WTC11 (cell line): ENCODE measurements around the gene RPL6. TPM values are rescaled to one million over a fixed set of nuclear protein-coding genes. Genes with fewer than 3 reads are reported as not detected.
"Not testable (repeated sequence)": the region's sequence is repeated elsewhere in the genome, so short reads cannot be mapped to it uniquely, and the experiment has no call there.

Experiments used
- ATAC-seq: fragments of 200-7000 bp; cut with Tn5 transposase; 2 replicates; pipeline ENCODE4 v1.10.0; 2021; ENCODE audit warnings: mild to moderate bottlenecking, moderate library complexity
- CTCF ChIA-PET: fragments of 300-600 bp; sonication (Branson Sonifier 250); formaldehyde crosslinking; loops from one replicate; lab custom pipeline; 2021; ENCODE audit warnings: antibody characterized with exemption; lab: Charles Lee
- POLR2A ChIA-PET: fragments of 350-600 bp; sonication (Branson Sonifier 250); formaldehyde crosslinking; loops from one replicate; lab custom pipeline; 2021; ENCODE audit warnings: antibody characterized with exemption; lab: Charles Lee
- DNase-seq: peaks from one replicate; pipeline ENCODE4 v3.0.0; 2021; ENCODE audit warnings: low spot score
- H3K27ac Mint-ChIP-seq: 2 replicates; pipeline ENCODE4 v1.8.0; 2021; ENCODE audit warnings: mixed read lengths
- H3K27me3 Mint-ChIP-seq: 2 replicates; pipeline ENCODE4 v1.8.0; 2021; ENCODE audit warnings: low read depth, mild to moderate bottlenecking, moderate library complexity, mixed read lengths
- H3K36me3 Mint-ChIP-seq: 2 replicates; pipeline ENCODE4 v1.8.0; 2021; ENCODE audit warnings: mixed read lengths
- H3K4me1 Mint-ChIP-seq: 2 replicates; pipeline ENCODE4 v1.8.0; 2022; ENCODE audit warnings: mixed read lengths
- H3K4me3 Mint-ChIP-seq: 2 replicates; pipeline ENCODE4 v1.8.0; 2021; ENCODE audit warnings: mild to moderate bottlenecking, moderate library complexity, mixed read lengths
- H3K9me3 Mint-ChIP-seq: 2 replicates; pipeline ENCODE4 v1.8.0; 2021; ENCODE audit warnings: mixed read lengths
- CREB1 ChIP-seq: sonication (generic); formaldehyde crosslinking; IDR thresholded peaks from 2 replicates; pipeline ENCODE4 v1.8.0; 2023; ENCODE audit warnings: mild to moderate bottlenecking, missing genetic modification reagents
- CREM ChIP-seq: sonication (generic); formaldehyde crosslinking; IDR thresholded peaks from 2 replicates; pipeline ENCODE4 v1.8.1; 2022; ENCODE audit warnings: mild to moderate bottlenecking, missing genetic modification reagents, moderate library complexity
- ESRRA ChIP-seq: sonication (generic); formaldehyde crosslinking; IDR thresholded peaks from 2 replicates; pipeline ENCODE4 v1.8.1; 2022; ENCODE audit warnings: mild to moderate bottlenecking, missing genetic modification reagents, borderline replicate concordance
- FOXK1 ChIP-seq: sonication (generic); formaldehyde crosslinking; IDR thresholded peaks from 2 replicates; pipeline ENCODE4 v1.8.0; 2022; ENCODE audit warnings: mild to moderate bottlenecking, moderate library complexity, missing genetic modification reagents
- GTF2I ChIP-seq: fragments of 250-450 bp; sonication (Bioruptor Pico); conservative IDR thresholded peaks from 2 replicates; pipeline ENCODE4 v1.4.0; 2021; ENCODE audit warnings: mild to moderate bottlenecking
- OVOL2 ChIP-seq: fragments of 250-450 bp; sonication (Bioruptor Pico); IDR thresholded peaks from 2 replicates; pipeline ENCODE4 v1.9.0; 2021; ENCODE audit warnings: mild to moderate bottlenecking, borderline replicate concordance
- RELA ChIP-seq: sonication (generic); formaldehyde crosslinking; IDR thresholded peaks from 2 replicates; pipeline ENCODE4 v1.8.1; 2022; ENCODE audit warnings: missing genetic modification reagents, mild to moderate bottlenecking, borderline replicate concordance
- RORB ChIP-seq: fragments of 250-450 bp; sonication (Bioruptor Pico); IDR thresholded peaks from 2 replicates; pipeline ENCODE4 v1.9.0; 2021; ENCODE audit warnings: mild to moderate bottlenecking
- ZNF416 ChIP-seq: fragments of 250-450 bp; sonication (Bioruptor Pico); IDR thresholded peaks from 2 replicates; pipeline ENCODE4 v1.9.0; 2021; ENCODE audit warnings: mild to moderate bottlenecking, inconsistent platforms
- total RNA-seq: library from RNA; stranded (reverse); gene quantifications from 3 replicates; pipeline ENCODE4 v1.2.3, GENCODE V29; 2021
- TF ChIP-seq, protein P1 (sequence below): fragments of 250-450 bp; sonication (Bioruptor Pico); IDR thresholded peaks from 2 replicates; pipeline ENCODE4 v2.1.2; 2022; ENCODE audit warnings: mild to moderate bottlenecking, moderate library complexity
- TF ChIP-seq, protein P2 (sequence below): sonication (generic); formaldehyde crosslinking; IDR thresholded peaks from 2 replicates; pipeline ENCODE4 v1.8.0; 2022; ENCODE audit warnings: mild to moderate bottlenecking, missing genetic modification reagents
- TF ChIP-seq, protein P3 (sequence below): fragments of 250-450 bp; sonication (Bioruptor Pico); IDR thresholded peaks from 2 replicates; pipeline ENCODE4 v1.9.0; 2021; ENCODE audit warnings: moderate library complexity, mild to moderate bottlenecking, inconsistent platforms, borderline replicate concordance
- TF ChIP-seq, protein P4 (sequence below): sonication (generic); formaldehyde crosslinking; IDR thresholded peaks from 2 replicates; pipeline ENCODE4 v1.8.1; 2022; ENCODE audit warnings: low read depth, mild to moderate bottlenecking, moderate library complexity, missing genetic modification reagents, borderline replicate concordance
- TF ChIP-seq, protein P5 (sequence below): sonication (generic); formaldehyde crosslinking; IDR thresholded peaks from 2 replicates; pipeline ENCODE4 v1.8.0; 2023; ENCODE audit warnings: missing genetic modification reagents
- TF ChIP-seq, protein P6 (sequence below): fragments of 250-450 bp; sonication (Bioruptor Pico); IDR thresholded peaks from 2 replicates; pipeline ENCODE4 v1.8.0; 2021; ENCODE audit warnings: mild to moderate bottlenecking
- TF ChIP-seq, protein P7 (sequence below): sonication (generic); formaldehyde crosslinking; IDR thresholded peaks from 2 replicates; pipeline ENCODE4 v1.8.1; 2023; ENCODE audit warnings: mild to moderate bottlenecking, missing genetic modification reagents
- TF ChIP-seq, protein P8 (sequence below): sonication (generic); formaldehyde crosslinking; IDR thresholded peaks from 2 replicates; pipeline ENCODE4 v1.8.1; 2022; ENCODE audit warnings: missing genetic modification reagents, borderline replicate concordance

Gene RPL6
- total RNA-seq, 1 experiment from 2014 or later, result 1,730 TPM

DNA sequence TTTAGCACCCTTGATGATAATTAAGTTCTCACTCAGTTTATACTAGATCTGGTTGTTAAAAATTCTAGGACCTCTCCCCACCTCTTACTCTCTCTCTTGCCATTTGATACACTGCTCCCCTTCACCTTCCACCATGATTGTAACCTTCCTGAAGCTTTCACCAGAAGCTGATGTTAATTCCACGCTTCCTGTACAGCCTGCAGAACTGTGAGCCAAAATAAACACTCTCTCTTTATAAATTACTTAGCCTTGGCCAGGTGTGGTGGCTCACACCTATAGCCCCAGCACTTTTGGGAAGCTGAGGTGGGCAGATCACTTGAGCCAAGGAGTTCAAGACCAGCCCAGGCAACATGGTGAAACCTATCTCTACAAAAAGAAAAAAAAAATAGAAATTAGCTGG is 16.1 kb downstream of the RPL6 start:
- no peaks in the 10 kb centered on the region for H3K36me3 Mint-ChIP-seq
- no peak for ATAC-seq
- DNase-seq, result no peak
- TF ChIP-seq RORB (CRISPR knock-in tag), result no peak
- TF ChIP-seq, protein P1, sequence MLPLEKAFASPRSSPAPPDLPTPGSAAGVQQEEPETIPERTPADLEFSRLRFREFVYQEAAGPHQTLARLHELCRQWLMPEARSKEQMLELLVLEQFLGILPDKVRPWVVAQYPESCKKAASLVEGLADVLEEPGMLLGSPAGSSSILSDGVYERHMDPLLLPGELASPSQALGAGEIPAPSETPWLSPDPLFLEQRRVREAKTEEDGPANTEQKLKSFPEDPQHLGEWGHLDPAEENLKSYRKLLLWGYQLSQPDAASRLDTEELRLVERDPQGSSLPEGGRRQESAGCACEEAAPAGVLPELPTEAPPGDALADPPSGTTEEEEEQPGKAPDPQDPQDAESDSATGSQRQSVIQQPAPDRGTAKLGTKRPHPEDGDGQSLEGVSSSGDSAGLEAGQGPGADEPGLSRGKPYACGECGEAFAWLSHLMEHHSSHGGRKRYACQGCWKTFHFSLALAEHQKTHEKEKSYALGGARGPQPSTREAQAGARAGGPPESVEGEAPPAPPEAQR (CRISPR knock-in tag), result no peak
- no peak for TF ChIP-seq CREB1 (CRISPR knock-in tag)
- no peak for TF ChIP-seq ESRRA (CRISPR knock-in tag)
- TF ChIP-seq, all 79 proteins: peak for 0
- ChIA-PET POLR2A (interaction anchor here (0.5 kb wide), 1 partner anchor 259 kb away, joined by 7 read pairs; no protein-coding TSS in a partner anchor), CTCF (no interaction called here)
- Mint-ChIP-seq H3K4me1 (no peaks in the 10 kb centered on the region), H3K9me3 (peaks cover 16% of the 10 kb centered on the region; the same call in 1 of the 2 replicates), H3K27ac (no peak overlapping the region), H3K27me3 (peaks cover 9% of the 10 kb centered on the region), H3K4me3 (no peak overlapping the region)

DNA sequence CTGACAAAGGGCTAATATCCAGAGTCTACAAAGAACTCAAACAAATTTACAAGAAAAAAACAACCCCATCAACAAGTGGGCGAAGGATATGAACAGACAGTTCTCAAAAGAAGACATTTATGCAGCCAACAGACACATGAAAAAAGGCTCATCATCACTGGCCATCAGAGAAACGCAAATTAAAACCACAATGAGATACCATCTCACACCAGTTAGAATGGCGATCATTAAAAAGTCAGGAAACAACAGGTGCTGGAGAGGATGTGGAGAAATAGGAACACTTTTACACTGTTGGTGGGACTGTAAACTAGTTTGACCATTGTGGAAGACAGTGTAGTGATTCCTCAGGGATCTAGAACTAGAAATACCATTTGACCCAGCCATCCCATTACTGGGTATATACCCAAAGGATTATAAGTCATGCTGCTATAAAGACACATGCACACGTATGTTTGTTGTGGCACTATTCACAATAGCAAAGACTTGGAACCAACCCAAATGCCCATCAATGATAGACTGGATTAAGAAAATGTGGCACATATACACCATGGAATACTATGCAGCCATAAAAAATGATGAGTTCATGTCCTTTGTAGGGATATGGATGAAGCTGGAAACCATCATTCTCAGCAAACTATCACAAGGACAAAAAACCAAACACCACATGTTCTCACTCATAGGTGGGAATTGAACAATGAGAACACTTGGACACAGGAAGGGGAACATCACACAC is 19.3 kb downstream of the RPL6 start:
- H3K36me3 Mint-ChIP-seq, H3K9me3 Mint-ChIP-seq, DNase-seq, H3K4me3 Mint-ChIP-seq, CTCF ChIA-PET, ATAC-seq, H3K27ac Mint-ChIP-seq, POLR2A ChIA-PET, H3K4me1 Mint-ChIP-seq: not testable (repeated sequence)
- peaks cover 11% of the 10 kb centered on the region for H3K27me3 Mint-ChIP-seq

DNA sequence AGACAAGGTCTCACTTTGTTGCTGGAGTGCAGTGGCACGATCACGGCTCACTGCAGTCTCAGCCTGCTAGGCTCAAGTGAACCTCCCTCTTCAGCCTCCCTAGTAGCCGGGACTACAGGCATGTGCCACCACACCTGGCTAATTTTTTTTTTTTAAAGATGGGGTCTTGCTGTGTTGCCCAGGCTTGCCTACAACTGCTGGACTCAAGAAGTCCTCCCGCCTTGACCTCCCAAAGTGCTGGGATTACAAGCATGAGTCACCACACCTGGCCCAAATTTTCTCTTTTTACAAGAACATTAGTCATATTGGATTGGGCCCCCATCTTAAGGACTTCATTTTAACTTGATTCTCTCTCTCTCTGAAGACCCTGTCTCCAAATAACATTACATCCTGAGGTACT is 20.2 kb downstream of the RPL6 start:
- H3K27ac Mint-ChIP-seq, result no peak overlapping the region
- CTCF ChIA-PET, result no interaction called here

DNA sequence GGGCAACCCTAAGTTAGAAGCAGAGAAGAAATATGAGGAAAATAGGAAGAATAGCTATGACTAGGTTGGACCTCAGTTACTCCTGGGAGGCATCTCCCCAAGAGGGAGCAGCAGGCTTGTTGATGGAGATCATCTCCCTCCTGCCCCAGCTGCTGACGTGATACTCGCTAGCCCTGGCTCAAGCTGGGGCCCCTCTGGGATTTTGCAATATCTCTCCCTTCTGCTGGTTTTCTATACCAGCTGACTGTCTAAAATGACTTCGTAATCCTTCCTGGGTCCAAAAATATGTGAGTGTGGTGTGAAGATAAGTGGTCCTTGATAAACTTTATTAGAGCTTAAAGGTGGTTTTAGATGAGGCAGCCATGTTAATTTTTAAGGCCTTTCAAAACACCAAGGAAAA is 22.7 kb downstream of the RPL6 start:
- DNase-seq (no peak), ATAC-seq (no peak)
- Mint-ChIP-seq H3K4me1 (peaks cover 11% of the 10 kb centered on the region), H3K4me3 (no peak overlapping the region), H3K9me3 (peaks cover 6% of the 10 kb centered on the region; the same call in 1 of the 2 replicates), H3K36me3 (no peaks in the 10 kb centered on the region), H3K27me3 (peaks cover 11% of the 10 kb centered on the region), H3K27ac (no peak overlapping the region)
- ChIA-PET POLR2A (interaction anchor here (0.6 to 1.3 kb wide), 2 partner anchors 29 to 188 kb away, joined by 4 to 6 read pairs; no protein-coding TSS in a partner anchor), CTCF (interaction anchor here (0.5 to 2.3 kb wide), 33 partner anchors 9 to 1931 kb away, joined by 3 to 126 read pairs (median 4); partner anchors contain the start of gene TRAFD1)
- TF ChIP-seq, protein P2, sequence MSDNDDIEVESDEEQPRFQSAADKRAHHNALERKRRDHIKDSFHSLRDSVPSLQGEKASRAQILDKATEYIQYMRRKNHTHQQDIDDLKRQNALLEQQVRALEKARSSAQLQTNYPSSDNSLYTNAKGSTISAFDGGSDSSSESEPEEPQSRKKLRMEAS (CRISPR knock-in tag), result no peak
- no peak for TF ChIP-seq FOXK1 (CRISPR knock-in tag)
- TF ChIP-seq, protein P3, sequence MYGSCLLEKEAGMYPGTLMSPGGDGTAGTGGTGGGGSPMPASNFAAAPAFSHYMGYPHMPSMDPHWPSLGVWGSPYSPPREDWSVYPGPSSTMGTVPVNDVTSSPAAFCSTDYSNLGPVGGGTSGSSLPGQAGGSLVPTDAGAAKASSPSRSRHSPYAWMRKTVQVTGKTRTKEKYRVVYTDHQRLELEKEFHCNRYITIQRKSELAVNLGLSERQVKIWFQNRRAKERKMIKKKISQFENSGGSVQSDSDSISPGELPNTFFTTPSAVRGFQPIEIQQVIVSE, result no peak
- TF ChIP-seq, protein P4, sequence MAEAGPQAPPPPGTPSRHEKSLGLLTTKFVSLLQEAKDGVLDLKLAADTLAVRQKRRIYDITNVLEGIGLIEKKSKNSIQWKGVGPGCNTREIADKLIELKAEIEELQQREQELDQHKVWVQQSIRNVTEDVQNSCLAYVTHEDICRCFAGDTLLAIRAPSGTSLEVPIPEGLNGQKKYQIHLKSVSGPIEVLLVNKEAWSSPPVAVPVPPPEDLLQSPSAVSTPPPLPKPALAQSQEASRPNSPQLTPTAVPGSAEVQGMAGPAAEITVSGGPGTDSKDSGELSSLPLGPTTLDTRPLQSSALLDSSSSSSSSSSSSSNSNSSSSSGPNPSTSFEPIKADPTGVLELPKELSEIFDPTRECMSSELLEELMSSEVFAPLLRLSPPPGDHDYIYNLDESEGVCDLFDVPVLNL (CRISPR knock-in tag), result no peak
- TF ChIP-seq ZNF416 (CRISPR knock-in tag), result no peak
- TF ChIP-seq GTF2I (CRISPR knock-in tag), result no peak
- TF ChIP-seq CREM, result no peak
- no peak for TF ChIP-seq OVOL2 (CRISPR knock-in tag)
- no peak for TF ChIP-seq ESRRA (CRISPR knock-in tag)
- no peak for TF ChIP-seq RELA
- TF ChIP-seq, protein P5, sequence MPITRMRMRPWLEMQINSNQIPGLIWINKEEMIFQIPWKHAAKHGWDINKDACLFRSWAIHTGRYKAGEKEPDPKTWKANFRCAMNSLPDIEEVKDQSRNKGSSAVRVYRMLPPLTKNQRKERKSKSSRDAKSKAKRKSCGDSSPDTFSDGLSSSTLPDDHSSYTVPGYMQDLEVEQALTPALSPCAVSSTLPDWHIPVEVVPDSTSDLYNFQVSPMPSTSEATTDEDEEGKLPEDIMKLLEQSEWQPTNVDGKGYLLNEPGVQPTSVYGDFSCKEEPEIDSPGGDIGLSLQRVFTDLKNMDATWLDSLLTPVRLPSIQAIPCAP (CRISPR knock-in tag), result no peak
- no peak for TF ChIP-seq CREB1 (CRISPR knock-in tag)
- TF ChIP-seq, protein P6, sequence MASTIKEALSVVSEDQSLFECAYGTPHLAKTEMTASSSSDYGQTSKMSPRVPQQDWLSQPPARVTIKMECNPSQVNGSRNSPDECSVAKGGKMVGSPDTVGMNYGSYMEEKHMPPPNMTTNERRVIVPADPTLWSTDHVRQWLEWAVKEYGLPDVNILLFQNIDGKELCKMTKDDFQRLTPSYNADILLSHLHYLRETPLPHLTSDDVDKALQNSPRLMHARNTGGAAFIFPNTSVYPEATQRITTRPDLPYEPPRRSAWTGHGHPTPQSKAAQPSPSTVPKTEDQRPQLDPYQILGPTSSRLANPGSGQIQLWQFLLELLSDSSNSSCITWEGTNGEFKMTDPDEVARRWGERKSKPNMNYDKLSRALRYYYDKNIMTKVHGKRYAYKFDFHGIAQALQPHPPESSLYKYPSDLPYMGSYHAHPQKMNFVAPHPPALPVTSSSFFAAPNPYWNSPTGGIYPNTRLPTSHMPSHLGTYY (CRISPR knock-in tag), result no peak
- TF ChIP-seq, protein P7, sequence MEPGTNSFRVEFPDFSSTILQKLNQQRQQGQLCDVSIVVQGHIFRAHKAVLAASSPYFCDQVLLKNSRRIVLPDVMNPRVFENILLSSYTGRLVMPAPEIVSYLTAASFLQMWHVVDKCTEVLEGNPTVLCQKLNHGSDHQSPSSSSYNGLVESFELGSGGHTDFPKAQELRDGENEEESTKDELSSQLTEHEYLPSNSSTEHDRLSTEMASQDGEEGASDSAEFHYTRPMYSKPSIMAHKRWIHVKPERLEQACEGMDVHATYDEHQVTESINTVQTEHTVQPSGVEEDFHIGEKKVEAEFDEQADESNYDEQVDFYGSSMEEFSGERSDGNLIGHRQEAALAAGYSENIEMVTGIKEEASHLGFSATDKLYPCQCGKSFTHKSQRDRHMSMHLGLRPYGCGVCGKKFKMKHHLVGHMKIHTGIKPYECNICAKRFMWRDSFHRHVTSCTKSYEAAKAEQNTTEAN, result no peak

More for the DNA sequence above, 20.2 kb downstream of the RPL6 start:
- no peak overlapping the region for H3K4me3 Mint-ChIP-seq
- DNase-seq (no peak), ATAC-seq (no peak)
- peaks cover 11% of the 10 kb centered on the region for H3K27me3 Mint-ChIP-seq
- H3K4me1 Mint-ChIP-seq, result peaks cover 8% of the 10 kb centered on the region
- TF ChIP-seq, protein P8, sequence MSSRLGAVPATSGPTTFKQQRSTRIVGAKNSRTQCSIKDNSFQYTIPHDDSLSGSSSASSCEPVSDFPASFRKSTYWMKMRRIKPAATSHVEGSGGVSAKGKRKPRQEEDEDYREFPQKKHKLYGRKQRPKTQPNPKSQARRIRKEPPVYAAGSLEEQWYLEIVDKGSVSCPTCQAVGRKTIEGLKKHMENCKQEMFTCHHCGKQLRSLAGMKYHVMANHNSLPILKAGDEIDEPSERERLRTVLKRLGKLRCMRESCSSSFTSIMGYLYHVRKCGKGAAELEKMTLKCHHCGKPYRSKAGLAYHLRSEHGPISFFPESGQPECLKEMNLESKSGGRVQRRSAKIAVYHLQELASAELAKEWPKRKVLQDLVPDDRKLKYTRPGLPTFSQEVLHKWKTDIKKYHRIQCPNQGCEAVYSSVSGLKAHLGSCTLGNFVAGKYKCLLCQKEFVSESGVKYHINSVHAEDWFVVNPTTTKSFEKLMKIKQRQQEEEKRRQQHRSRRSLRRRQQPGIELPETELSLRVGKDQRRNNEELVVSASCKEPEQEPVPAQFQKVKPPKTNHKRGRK (CRISPR knock-in tag), result no peak
- no peak for TF ChIP-seq ZNF416 (CRISPR knock-in tag)
- peaks cover 6% of the 10 kb centered on the region; the same call in 1 of the 2 replicates for H3K9me3 Mint-ChIP-seq
- POLR2A ChIA-PET, result no interaction called here
- H3K36me3 Mint-ChIP-seq, result no peaks in the 10 kb centered on the region
